Measurements from ENCODE around the gene CACNA2D3.

CACNA2D3 gene

GRCh38 chr3:54514416-54514815 lies 392.1 kb downstream of the CACNA2D3 start:
- H3K27me3 ChIP-seq (ENCODE audit: control insufficient read depth, insufficient read depth, low read length) = no peaks in the 10 kb centered on the region
- H3K4me3 ChIP-seq (ENCODE audit: low read depth, low read length) = no peak overlapping the region
- no peaks in the 10 kb centered on the region for H3K4me1 ChIP-seq (ENCODE audit: control insufficient read depth, insufficient read depth, low read length)
- no peaks in the 10 kb centered on the region for H3K9me3 ChIP-seq (ENCODE audit: control insufficient read depth, insufficient read depth, low read length)
- no peak overlapping the region for H3K9ac ChIP-seq (ENCODE audit: low read depth, low read length)
- H3K36me3 ChIP-seq (ENCODE audit: control insufficient read depth, insufficient read depth, low read length) = no peaks in the 10 kb centered on the region

- Histone ChIP-seq H3K9ac (ENCODE audit: low read depth, low read length) (no peak overlapping the region), H3K4me3 (ENCODE audit: low read depth, low read length) (no peak overlapping the region), H3K9me3 (ENCODE audit: control insufficient read depth, insufficient read depth, low read length) (no peaks in the 10 kb centered on the region), H3K36me3 (ENCODE audit: control insufficient read depth, insufficient read depth, low read length) (no peaks in the 10 kb centered on the region), H3K4me1 (ENCODE audit: control insufficient read depth, insufficient read depth, low read length) (no peaks in the 10 kb centered on the region), H3K27me3 (ENCODE audit: control insufficient read depth, insufficient read depth, low read length) (no peaks in the 10 kb centered on the region)
Measured at GRCh38 chr3:54515441-54516213, 393.3 kb downstream of the CACNA2D3 start.

GRCh38 chr3:54517424-54517823 lies 395.1 kb downstream of the CACNA2D3 start:
- Histone ChIP-seq H3K9me3 (ENCODE audit: control insufficient read depth, insufficient read depth, low read length) (no peaks in the 10 kb centered on the region), H3K9ac (ENCODE audit: low read depth, low read length) (no peak overlapping the region), H3K36me3 (ENCODE audit: control insufficient read depth, insufficient read depth, low read length) (no peaks in the 10 kb centered on the region), H3K4me3 (ENCODE audit: low read depth, low read length) (no peak overlapping the region), H3K27me3 (ENCODE audit: control insufficient read depth, insufficient read depth, low read length) (no peaks in the 10 kb centered on the region), H3K4me1 (ENCODE audit: control insufficient read depth, insufficient read depth, low read length) (no peaks in the 10 kb centered on the region)

GRCh38 chr3:54518011-54518675 lies 395.8 kb downstream of the CACNA2D3 start:
- Histone ChIP-seq H3K4me3 (ENCODE audit: low read depth, low read length) (no peak overlapping the region), H3K36me3 (ENCODE audit: control insufficient read depth, insufficient read depth, low read length) (no peaks in the 10 kb centered on the region), H3K9me3 (ENCODE audit: control insufficient read depth, insufficient read depth, low read length) (no peaks in the 10 kb centered on the region), H3K9ac (ENCODE audit: low read depth, low read length) (no peak overlapping the region), H3K4me1 (ENCODE audit: control insufficient read depth, insufficient read depth, low read length) (no peaks in the 10 kb centered on the region), H3K27me3 (ENCODE audit: control insufficient read depth, insufficient read depth, low read length) (no peaks in the 10 kb centered on the region)

- Histone ChIP-seq H3K9ac (ENCODE audit: low read depth, low read length) (no peak overlapping the region), H3K9me3 (ENCODE audit: control insufficient read depth, insufficient read depth, low read length) (no peaks in the 10 kb centered on the region), H3K27me3 (ENCODE audit: control insufficient read depth, insufficient read depth, low read length) (no peaks in the 10 kb centered on the region), H3K4me3 (ENCODE audit: low read depth, low read length) (no peak overlapping the region), H3K4me1 (ENCODE audit: control insufficient read depth, insufficient read depth, low read length) (no peaks in the 10 kb centered on the region), H3K36me3 (ENCODE audit: control insufficient read depth, insufficient read depth, low read length) (no peaks in the 10 kb centered on the region)
Measured at GRCh38 chr3:54519493-54519892, 397.1 kb downstream of the CACNA2D3 start.

GRCh38 chr3:54520060-54520459 lies 397.7 kb downstream of the CACNA2D3 start:
- no peaks in the 10 kb centered on the region for H3K9me3 ChIP-seq (ENCODE audit: control insufficient read depth, insufficient read depth, low read length)
- no peaks in the 10 kb centered on the region for H3K36me3 ChIP-seq (ENCODE audit: control insufficient read depth, insufficient read depth, low read length)
- H3K4me3 ChIP-seq (ENCODE audit: low read depth, low read length) = no peak overlapping the region
- no peak overlapping the region for H3K9ac ChIP-seq (ENCODE audit: low read depth, low read length)
- no peaks in the 10 kb centered on the region for H3K4me1 ChIP-seq (ENCODE audit: control insufficient read depth, insufficient read depth, low read length)
- H3K27me3 ChIP-seq (ENCODE audit: control insufficient read depth, insufficient read depth, low read length) = no peaks in the 10 kb centered on the region

- Histone ChIP-seq H3K36me3 (ENCODE audit: control insufficient read depth, insufficient read depth, low read length) (no peaks in the 10 kb centered on the region), H3K9ac (ENCODE audit: low read depth, low read length) (no peak overlapping the region), H3K27me3 (ENCODE audit: control insufficient read depth, insufficient read depth, low read length) (no peaks in the 10 kb centered on the region), H3K4me1 (ENCODE audit: control insufficient read depth, insufficient read depth, low read length) (no peaks in the 10 kb centered on the region), H3K4me3 (ENCODE audit: low read depth, low read length) (no peak overlapping the region), H3K9me3 (ENCODE audit: control insufficient read depth, insufficient read depth, low read length) (no peaks in the 10 kb centered on the region)
Measured at GRCh38 chr3:54527521-54527920, 405.2 kb downstream of the CACNA2D3 start.

- no peak overlapping the region for H3K9ac ChIP-seq (ENCODE audit: low read depth, low read length)
- H3K36me3 ChIP-seq (ENCODE audit: control insufficient read depth, insufficient read depth, low read length) = no peaks in the 10 kb centered on the region
- H3K4me3 ChIP-seq (ENCODE audit: low read depth, low read length) = no peak overlapping the region
- H3K27me3 ChIP-seq (ENCODE audit: control insufficient read depth, insufficient read depth, low read length) = no peaks in the 10 kb centered on the region
- no peaks in the 10 kb centered on the region for H3K4me1 ChIP-seq (ENCODE audit: control insufficient read depth, insufficient read depth, low read length)
- no peaks in the 10 kb centered on the region for H3K9me3 ChIP-seq (ENCODE audit: control insufficient read depth, insufficient read depth, low read length)
Measured at GRCh38 chr3:54527953-54528352, 405.6 kb downstream of the CACNA2D3 start.

GRCh38 chr3:54528668-54529067 lies 406.3 kb downstream of the CACNA2D3 start:
- no peak overlapping the region for H3K4me3 ChIP-seq (ENCODE audit: low read depth, low read length)
- no peaks in the 10 kb centered on the region for H3K4me1 ChIP-seq (ENCODE audit: control insufficient read depth, insufficient read depth, low read length)

GRCh38 chr3:54530091-54530490 lies 407.7 kb downstream of the CACNA2D3 start:
- H3K9ac ChIP-seq (ENCODE audit: low read depth, low read length) = no peak overlapping the region
- no peaks in the 10 kb centered on the region for H3K36me3 ChIP-seq (ENCODE audit: control insufficient read depth, insufficient read depth, low read length)
- no peak overlapping the region for H3K4me3 ChIP-seq (ENCODE audit: low read depth, low read length)
- no peaks in the 10 kb centered on the region for H3K27me3 ChIP-seq (ENCODE audit: control insufficient read depth, insufficient read depth, low read length)
- no peaks in the 10 kb centered on the region for H3K4me1 ChIP-seq (ENCODE audit: control insufficient read depth, insufficient read depth, low read length)
- no peaks in the 10 kb centered on the region for H3K9me3 ChIP-seq (ENCODE audit: control insufficient read depth, insufficient read depth, low read length)

More at GRCh38 chr3:54528668-54529067, 406.3 kb downstream of the CACNA2D3 start:
- Histone ChIP-seq H3K27me3 (ENCODE audit: control insufficient read depth, insufficient read depth, low read length) (no peaks in the 10 kb centered on the region), H3K9me3 (ENCODE audit: control insufficient read depth, insufficient read depth, low read length) (no peaks in the 10 kb centered on the region), H3K36me3 (ENCODE audit: control insufficient read depth, insufficient read depth, low read length) (no peaks in the 10 kb centered on the region), H3K9ac (ENCODE audit: low read depth, low read length) (no peak overlapping the region)

- H3K9me3 ChIP-seq (ENCODE audit: control insufficient read depth, insufficient read depth, low read length) = no peaks in the 10 kb centered on the region
- no peaks in the 10 kb centered on the region for H3K36me3 ChIP-seq (ENCODE audit: control insufficient read depth, insufficient read depth, low read length)
- no peaks in the 10 kb centered on the region for H3K27me3 ChIP-seq (ENCODE audit: control insufficient read depth, insufficient read depth, low read length)
- no peak overlapping the region for H3K4me3 ChIP-seq (ENCODE audit: low read depth, low read length)
- H3K4me1 ChIP-seq (ENCODE audit: control insufficient read depth, insufficient read depth, low read length) = no peaks in the 10 kb centered on the region
- H3K9ac ChIP-seq (ENCODE audit: low read depth, low read length) = no peak overlapping the region
Measured at GRCh38 chr3:54530944-54531343, 408.6 kb downstream of the CACNA2D3 start.

GRCh38 chr3:54531741-54532140 lies 409.4 kb downstream of the CACNA2D3 start:
- Histone ChIP-seq H3K36me3 (ENCODE audit: control insufficient read depth, insufficient read depth, low read length) (no peaks in the 10 kb centered on the region), H3K4me3 (ENCODE audit: low read depth, low read length) (no peak overlapping the region), H3K9me3 (ENCODE audit: control insufficient read depth, insufficient read depth, low read length) (no peaks in the 10 kb centered on the region), H3K27me3 (ENCODE audit: control insufficient read depth, insufficient read depth, low read length) (no peaks in the 10 kb centered on the region), H3K9ac (ENCODE audit: low read depth, low read length) (no peak overlapping the region), H3K4me1 (ENCODE audit: control insufficient read depth, insufficient read depth, low read length) (no peaks in the 10 kb centered on the region)

Data from iPS-15b (cell line).